HUES64 (cell line): ENCODE results near the gene PDZRN3.

Experiments
- H3K27ac ChIP-seq: 2 replicates; pipeline ENCODE4 v1.7.0; 2013; ENCODE audit warnings: low read depth, low read length, inconsistent platforms
- H3K27me3 ChIP-seq: 2 replicates; pipeline ENCODE4 v1.6.1; 2013; ENCODE audit warnings: mild to moderate bottlenecking, low read length; ENCODE audit not compliant: insufficient read depth
- H3K36me3 ChIP-seq: 2 replicates; pipeline ENCODE4 v1.6.1; 2013; ENCODE audit warnings: mild to moderate bottlenecking, low read length; ENCODE audit not compliant: insufficient read depth
- H3K4me1 ChIP-seq: 2 replicates; pipeline ENCODE4 v1.6.1; 2013; ENCODE audit warnings: mild to moderate bottlenecking, low read length, moderate library complexity; ENCODE audit not compliant: insufficient read depth
- H3K4me3 ChIP-seq: 2 replicates; pipeline ENCODE4 v1.5.1; 2013; ENCODE audit warnings: mild to moderate bottlenecking, low read length, moderate library complexity
- H3K9ac ChIP-seq: 2 replicates; pipeline ENCODE4 v1.6.1; 2013; ENCODE audit warnings: mild to moderate bottlenecking, low read depth, low read length
- H3K9me3 ChIP-seq: 2 replicates; pipeline ENCODE4 v1.6.1; 2013; ENCODE audit warnings: low read depth, low read length; ENCODE audit not compliant: insufficient read depth
- WGBS: fragments of 150-250, 120-280 bp; methylation state at CpG from one replicate; pipeline ENCODE4 v1.1.7; 2013; ENCODE audit warnings: missing lambda C conversion rate; 5-methylcytosine and 5-hydroxymethylcytosine counted together

Gene PDZRN3

GRCh38 chr3:73520931-73521461, 103.7 kb downstream of the PDZRN3 start:
- no peak overlapping the region for H3K27ac ChIP-seq
- 92% methylated on average over 13 of the region's 13 CpGs for WGBS
- no peak overlapping the region for H3K4me3 ChIP-seq
- H3K9ac ChIP-seq: no peak overlapping the region
- no peaks in the 10 kb centered on the region for H3K9me3 ChIP-seq
- H3K4me1 ChIP-seq: peaks cover 6% of the 10 kb centered on the region; the same call in 1 of the 2 replicates
- H3K27me3 ChIP-seq: peaks cover 10% of the 10 kb centered on the region; the same call in 1 of the 2 replicates
- H3K36me3 ChIP-seq: no peaks in the 10 kb centered on the region

GRCh38 chr3:73516631-73517030, 108.1 kb downstream of the PDZRN3 start:
- H3K4me1 ChIP-seq: peaks cover 12% of the 10 kb centered on the region
- H3K4me3 ChIP-seq: no peak overlapping the region
- no peaks in the 10 kb centered on the region for H3K36me3 ChIP-seq
- peaks cover 50% of the 10 kb centered on the region for H3K27me3 ChIP-seq
- H3K9me3 ChIP-seq: no peaks in the 10 kb centered on the region
- H3K27ac ChIP-seq: no peak overlapping the region
- H3K9ac ChIP-seq: no peak overlapping the region
- 93% methylated on average over 5 of the region's 5 CpGs for WGBS

- 75% methylated on average over 5 of the region's 5 CpGs for WGBS
- Histone ChIP-seq H3K4me3 (no peak overlapping the region), H3K9ac (no peak overlapping the region), H3K36me3 (no peaks in the 10 kb centered on the region), H3K9me3 (no peaks in the 10 kb centered on the region), H3K4me1 (peaks cover 44% of the 10 kb centered on the region), H3K27ac (no peak overlapping the region), H3K27me3 (peaks cover 72% of the 10 kb centered on the region)
Measured at GRCh38 chr3:73513260-73513659, 111.5 kb downstream of the PDZRN3 start.

GRCh38 chr3:73511571-73512525, 112.9 kb downstream of the PDZRN3 start:
- no peaks in the 10 kb centered on the region for H3K9me3 ChIP-seq
- peaks cover 71% of the 10 kb centered on the region for H3K27me3 ChIP-seq
- H3K27ac ChIP-seq: no peak overlapping the region
- 0 out of 2 replicates have a peak overlapping the region, but pooled peaks have one; percentile 12 for H3K9ac ChIP-seq
- H3K4me1 ChIP-seq: peaks cover 44% of the 10 kb centered on the region
- peak overlapping the region; percentile 24; the same call in 1 of the 2 replicates for H3K4me3 ChIP-seq
- 41% methylated on average over 16 of the region's 21 CpGs for WGBS
- H3K36me3 ChIP-seq: no peaks in the 10 kb centered on the region

- Histone ChIP-seq H3K27me3 (peaks cover 60% of the 10 kb centered on the region), H3K4me1 (peaks cover 44% of the 10 kb centered on the region), H3K27ac (no peak overlapping the region), H3K4me3 (no peak overlapping the region), H3K36me3 (no peaks in the 10 kb centered on the region), H3K9ac (no peak overlapping the region), H3K9me3 (no peaks in the 10 kb centered on the region)
- WGBS: 96% methylated on average over 3 of the region's 3 CpGs
Measured at GRCh38 chr3:73510784-73511183, 114.0 kb downstream of the PDZRN3 start.

GRCh38 chr3:73510334-73510733, 114.4 kb downstream of the PDZRN3 start:
- Histone ChIP-seq H3K4me3 (no peak overlapping the region), H3K9ac (no peak overlapping the region), H3K27ac (no peak overlapping the region), H3K4me1 (peaks cover 44% of the 10 kb centered on the region), H3K27me3 (peaks cover 56% of the 10 kb centered on the region), H3K9me3 (no peaks in the 10 kb centered on the region), H3K36me3 (no peaks in the 10 kb centered on the region)
- WGBS: 97% methylated on average over 3 of the region's 4 CpGs

GRCh38 chr3:73509816-73510215, 114.9 kb downstream of the PDZRN3 start:
- Histone ChIP-seq H3K4me3 (no peak overlapping the region), H3K27ac (no peak overlapping the region), H3K4me1 (peaks cover 44% of the 10 kb centered on the region), H3K9ac (no peak overlapping the region), H3K36me3 (no peaks in the 10 kb centered on the region), H3K27me3 (peaks cover 54% of the 10 kb centered on the region), H3K9me3 (no peaks in the 10 kb centered on the region)
- WGBS: 75% methylated on average over 6 of the region's 7 CpGs

GRCh38 chr3:73509066-73509465, 115.7 kb downstream of the PDZRN3 start:
- no peaks in the 10 kb centered on the region for H3K36me3 ChIP-seq
- no peak overlapping the region for H3K4me3 ChIP-seq
- H3K27ac ChIP-seq: no peak overlapping the region
- peaks cover 42% of the 10 kb centered on the region for H3K4me1 ChIP-seq
- H3K27me3 ChIP-seq: peaks cover 46% of the 10 kb centered on the region
- H3K9ac ChIP-seq: no peak overlapping the region
- 87% methylated on average over 5 of the region's 5 CpGs for WGBS
- no peaks in the 10 kb centered on the region for H3K9me3 ChIP-seq

GRCh38 chr3:73508330-73508954, 116.3 kb downstream of the PDZRN3 start:
- H3K9ac ChIP-seq: no peak overlapping the region
- H3K4me1 ChIP-seq: peaks cover 39% of the 10 kb centered on the region
- no peaks in the 10 kb centered on the region for H3K36me3 ChIP-seq
- H3K4me3 ChIP-seq: no peak overlapping the region
- H3K27ac ChIP-seq: no peak overlapping the region
- H3K9me3 ChIP-seq: no peaks in the 10 kb centered on the region
- H3K27me3 ChIP-seq: peaks cover 40% of the 10 kb centered on the region
- 23% methylated on average over 5 of the region's 6 CpGs for WGBS

GRCh38 chr3:73504852-73505251, 119.9 kb downstream of the PDZRN3 start:
- Histone ChIP-seq H3K27me3 (peaks cover 4% of the 10 kb centered on the region; the same call in 1 of the 2 replicates), H3K36me3 (no peaks in the 10 kb centered on the region), H3K27ac (no peak overlapping the region), H3K9me3 (no peaks in the 10 kb centered on the region), H3K4me3 (no peak overlapping the region), H3K4me1 (peaks cover 14% of the 10 kb centered on the region), H3K9ac (no peak overlapping the region)
- 90% methylated on average over 3 of the region's 4 CpGs for WGBS

- H3K4me1 ChIP-seq: peaks cover 8% of the 10 kb centered on the region; the same call in 1 of the 2 replicates
- no peaks in the 10 kb centered on the region for H3K9me3 ChIP-seq
- 87% methylated on average over 3 of the region's 3 CpGs for WGBS
- no peak overlapping the region for H3K9ac ChIP-seq
- H3K27ac ChIP-seq: no peak overlapping the region
- no peaks in the 10 kb centered on the region for H3K27me3 ChIP-seq
- no peaks in the 10 kb centered on the region for H3K36me3 ChIP-seq
- H3K4me3 ChIP-seq: no peak overlapping the region
Measured at GRCh38 chr3:73504239-73504638, 120.5 kb downstream of the PDZRN3 start.
